ENCODE results near the gene PRPF8. TPM values are rescaled to one million over a fixed set of nuclear protein-coding genes. Genes with fewer than 3 reads are reported as not detected.
A peak's percentile ranks its signal among the peaks of the same experiment; 100 is the strongest.

PRPF8 gene
- total and polyA plus RNA-seq, 2 donors (not counting 1 experiment from before 2014, with no cell fraction given) = 177 to 423 TPM

DNA sequence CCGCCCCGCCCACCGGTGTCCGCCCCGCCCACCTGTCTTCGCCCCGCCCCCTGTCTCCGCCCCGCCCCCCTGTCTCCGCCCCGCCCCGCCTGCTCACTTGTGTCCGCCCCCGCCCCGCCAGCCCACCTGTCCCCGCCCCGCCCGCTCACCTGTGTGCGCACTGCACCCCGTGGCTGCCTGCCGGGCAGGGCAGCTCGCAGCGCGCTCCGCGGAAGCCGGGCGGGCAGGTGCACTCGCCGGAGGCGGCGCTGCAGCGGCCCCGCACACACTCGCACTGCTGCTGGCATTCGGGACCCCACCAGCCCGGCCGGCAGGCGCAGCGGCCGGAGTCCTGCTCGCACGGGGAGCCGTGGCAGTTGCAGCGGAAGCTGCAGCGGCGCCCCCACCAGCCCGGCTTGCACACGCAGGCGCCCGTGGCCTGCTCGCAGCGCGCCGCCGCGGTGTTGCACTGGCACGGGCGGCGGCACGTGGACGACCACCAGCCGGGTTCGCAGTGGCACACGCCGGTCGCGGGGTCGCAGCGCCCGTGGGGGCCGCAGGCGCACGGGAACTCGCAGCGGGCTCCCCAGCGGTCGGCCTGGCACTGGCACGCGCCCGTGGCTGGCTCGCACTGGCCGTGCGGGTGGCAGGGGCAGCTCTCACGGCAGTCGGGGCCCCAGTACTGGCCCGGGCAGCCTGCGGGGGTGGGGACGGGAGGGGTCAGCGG lies 41.2 kb downstream of the PRPF8 start:
- no peak overlapping the region for H3K27ac Mint-ChIP-seq
- Histone ChIP-seq H3K36me3 (replicated peaks in 1 of 2; ENCODE audit: control extremely low read depth in 1 of 2, control insufficient read depth in 1 of 2, extremely low read depth in 1 of 2, insufficient read depth in 2 of 2, low read length in 1 of 2) (no peaks in the 10 kb centered on the region), H3K79me2 (ENCODE audit: control insufficient read depth, insufficient read depth, low read length) (no peaks in the 10 kb centered on the region), H3K27me3 (replicated peaks in 1 of 4; ENCODE audit: control extremely low read depth in 1 of 4, control insufficient read depth in 3 of 4, insufficient read depth in 4 of 4, low read length in 3 of 4) (peaks cover 0 to 3% (median 0%) of the 10 kb centered on the region in 4 experiments), H2AFZ (ENCODE audit: insufficient read depth, low read depth, low read length, poor library complexity, severe bottlenecking) (peak overlapping the region; percentile 72), H4K20me1 (ENCODE audit: control insufficient read depth, insufficient read depth, low read length, poor library complexity, severe bottlenecking) (no peaks in the 10 kb centered on the region), H3K9me3 (ENCODE audit: control extremely low read depth in 1 of 3, control insufficient read depth in 2 of 3, insufficient read depth in 1 of 3, low read length in 2 of 3) (peaks cover 0 to 5% (median 0%) of the 10 kb centered on the region in 3 donors), H3K27ac (ENCODE audit: low read length in 2 of 2) (no peak overlapping the region), H3K9ac (ENCODE audit: low read length) (peak overlapping the region; percentile 63), H3K4me3 (ENCODE audit: control extremely low read depth in 1 of 5, extremely low read depth in 1 of 5, insufficient read depth in 1 of 5, low read depth in 2 of 5, low read length in 4 of 5) (peak overlapping the region in 4 of 5 experiments; percentile 19 to 66 (median 46)), H3K4me2 (replicated peaks; ENCODE audit: low read depth, low read length, poor library complexity, severe bottlenecking) (peak overlapping the region; percentile 99), H3K4me1 (ENCODE audit: control insufficient read depth in 2 of 2, insufficient read depth in 2 of 2, low read length in 2 of 2) (peaks cover 28 to 32% of the 10 kb centered on the region in 2 donors)
- ChIA-PET POLR2A (interaction anchor here (0.6 to 3.1 kb wide), 5 partner anchors 12 to 94 kb away, joined by 3 to 29 read pairs (median 5); partner anchors contain the start of gene SLC43A2), CTCF (interaction anchor here (7.1 to 7.8 kb wide), 2 partner anchors 14 to 71 kb away, joined by 93 to 135 read pairs; partner anchors contain the start of gene SLC43A2)
- peak; percentile 74 for DNase-seq
- TF ChIP-seq, protein P1, sequence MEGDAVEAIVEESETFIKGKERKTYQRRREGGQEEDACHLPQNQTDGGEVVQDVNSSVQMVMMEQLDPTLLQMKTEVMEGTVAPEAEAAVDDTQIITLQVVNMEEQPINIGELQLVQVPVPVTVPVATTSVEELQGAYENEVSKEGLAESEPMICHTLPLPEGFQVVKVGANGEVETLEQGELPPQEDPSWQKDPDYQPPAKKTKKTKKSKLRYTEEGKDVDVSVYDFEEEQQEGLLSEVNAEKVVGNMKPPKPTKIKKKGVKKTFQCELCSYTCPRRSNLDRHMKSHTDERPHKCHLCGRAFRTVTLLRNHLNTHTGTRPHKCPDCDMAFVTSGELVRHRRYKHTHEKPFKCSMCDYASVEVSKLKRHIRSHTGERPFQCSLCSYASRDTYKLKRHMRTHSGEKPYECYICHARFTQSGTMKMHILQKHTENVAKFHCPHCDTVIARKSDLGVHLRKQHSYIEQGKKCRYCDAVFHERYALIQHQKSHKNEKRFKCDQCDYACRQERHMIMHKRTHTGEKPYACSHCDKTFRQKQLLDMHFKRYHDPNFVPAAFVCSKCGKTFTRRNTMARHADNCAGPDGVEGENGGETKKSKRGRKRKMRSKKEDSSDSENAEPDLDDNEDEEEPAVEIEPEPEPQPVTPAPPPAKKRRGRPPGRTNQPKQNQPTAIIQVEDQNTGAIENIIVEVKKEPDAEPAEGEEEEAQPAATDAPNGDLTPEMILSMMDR (IDR thresholded peaks at IDR 0.05) = peak; percentile 32
- TF ChIP-seq EZH2 (IDR thresholded peaks at IDR 0.05; ENCODE audit: borderline replicate concordance, insufficient read depth, low read depth, low read length, poor library complexity, severe bottlenecking) = no peak
- ATAC-seq (ENCODE audit: low read depth) = peak; percentile 39
- peaks cover 30% of the 10 kb centered on the region for H3K4me1 Mint-ChIP-seq
- under 1% methylated on average over 78 of the region's 90 CpGs for WGBS (ENCODE audit: insufficient coverage)
- no peaks in the 10 kb centered on the region for H3K27me3 Mint-ChIP-seq
- H3K4me3 Mint-ChIP-seq = peak overlapping the region; percentile 91
- intact Hi-C loops (cut with micrococcal nuclease) = no loop called here
- no peaks in the 10 kb centered on the region for H3K9me3 Mint-ChIP-seq (ENCODE audit: insufficient read depth)

DNA sequence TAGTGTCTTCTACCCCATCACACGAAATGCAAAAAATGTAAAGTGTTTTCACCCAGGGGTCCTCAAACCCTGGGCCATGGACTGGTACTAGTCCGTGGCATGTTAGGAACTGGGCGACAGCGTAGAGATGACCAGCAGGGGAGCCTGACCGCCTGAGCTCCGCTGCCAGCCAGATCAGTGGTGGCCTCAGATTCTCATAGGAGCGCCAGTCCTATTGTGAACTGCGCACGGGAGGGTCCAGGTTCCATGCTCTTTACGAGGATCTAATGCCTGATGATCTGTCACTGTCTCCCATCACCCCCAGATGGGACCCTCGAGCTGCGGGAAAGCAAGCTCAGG lies 43.6 kb downstream of the PRPF8 start:
- no peaks in the 10 kb centered on the region for H3K27me3 Mint-ChIP-seq
- Histone ChIP-seq H3K27ac (ENCODE audit: low read length in 2 of 2) (no peak overlapping the region), H3K4me1 (ENCODE audit: control insufficient read depth in 2 of 2, insufficient read depth in 2 of 2, low read length in 2 of 2) (peaks cover 21% of the 10 kb centered on the region in 2 donors), H3K9me3 (ENCODE audit: control extremely low read depth in 1 of 3, control insufficient read depth in 2 of 3, insufficient read depth in 1 of 3, low read length in 2 of 3) (peaks cover 0 to 5% (median 0%) of the 10 kb centered on the region in 3 donors), H3K27me3 (replicated peaks in 1 of 4; ENCODE audit: control extremely low read depth in 1 of 4, control insufficient read depth in 3 of 4, insufficient read depth in 4 of 4, low read length in 3 of 4) (peaks cover 0 to 3% (median 0%) of the 10 kb centered on the region in 4 experiments), H3K36me3 (replicated peaks in 1 of 2; ENCODE audit: control extremely low read depth in 1 of 2, control insufficient read depth in 1 of 2, extremely low read depth in 1 of 2, insufficient read depth in 2 of 2, low read length in 1 of 2) (no peaks in the 10 kb centered on the region), H3K9ac (ENCODE audit: low read length) (no peak overlapping the region), H3K4me2 (replicated peaks; ENCODE audit: low read depth, low read length, poor library complexity, severe bottlenecking) (no peak overlapping the region), H3K79me2 (ENCODE audit: control insufficient read depth, insufficient read depth, low read length) (no peaks in the 10 kb centered on the region), H2AFZ (ENCODE audit: insufficient read depth, low read depth, low read length, poor library complexity, severe bottlenecking) (no peak overlapping the region), H3K4me3 (ENCODE audit: control extremely low read depth in 1 of 5, extremely low read depth in 1 of 5, insufficient read depth in 1 of 5, low read depth in 2 of 5, low read length in 4 of 5) (no peak overlapping the region), H4K20me1 (ENCODE audit: control insufficient read depth, insufficient read depth, low read length, poor library complexity, severe bottlenecking) (no peaks in the 10 kb centered on the region)
- H3K27ac Mint-ChIP-seq = peak overlapping the region; percentile 27
- H3K4me1 Mint-ChIP-seq = peaks cover 21% of the 10 kb centered on the region
- H3K4me3 Mint-ChIP-seq = no peak overlapping the region
- intact Hi-C loops (cut with micrococcal nuclease) = no loop called here
- POLR2A ChIA-PET = interaction anchor here (1.1 to 3.7 kb wide), 2 partner anchors 8 to 12 kb away, joined by 3 to 14 read pairs; partner anchors contain the start of genes RILP and SLC43A2
- WGBS (ENCODE audit: insufficient coverage) = 98% methylated on average over 7 of the region's 12 CpGs
- CTCF ChIA-PET = interaction anchor here (0.8 to 3.1 kb wide), 3 partner anchors 11 to 67 kb away, joined by 4 to 16 read pairs (median 8); partner anchors contain the start of gene SLC43A2
- DNase-seq = no peak
- ATAC-seq (ENCODE audit: low read depth) = no peak
- TF ChIP-seq EZH2 (IDR thresholded peaks at IDR 0.05; ENCODE audit: borderline replicate concordance, insufficient read depth, low read depth, low read length, poor library complexity, severe bottlenecking) = no peak
- TF ChIP-seq, protein P1 (IDR thresholded peaks at IDR 0.05) = no peak
- H3K9me3 Mint-ChIP-seq (ENCODE audit: insufficient read depth) = no peaks in the 10 kb centered on the region

All from B cell (primary cell).